Fibroblast of the aortic adventitia (primary cell): ENCODE measurements around the gene RCBTB1. TPM values are rescaled to one million over a fixed set of nuclear protein-coding genes. Genes with fewer than 3 reads are reported as not detected.
A peak's percentile ranks its signal among the peaks of the same experiment; 100 is the strongest.

Experiments
- DNase-seq: peaks from one replicate; pipeline ENCODE4 v3.0.0-alpha.2; 2010; ENCODE audit warnings: low read depth
- H3K4me3 ChIP-seq: 2 replicates; pipeline ENCODE4 v1.5.1; 2011; ENCODE audit warnings: low read depth, mild to moderate bottlenecking, control low read depth, low read length, moderate library complexity
- CTCF ChIP-seq: IDR thresholded peaks from 2 replicates; pipeline ENCODE4 v1.5.1; 2011; ENCODE audit warnings: mild to moderate bottlenecking, low read length, control low read depth, inconsistent platforms; ENCODE audit not compliant: insufficient read depth
- total RNA-seq: library from RNA; depleted of rRNA; stranded (reverse); fragments of >200 nt; gene quantifications from 2 replicates; pipeline ENCODE4 v1.2.3, GENCODE V29; 2012; ENCODE audit warnings: low replicate concordance

RCBTB1 gene
- total RNA-seq, 1 donor: 24.0 TPM

GRCh38 chr13:49521224-49521623 is 64.1 kb downstream of the RCBTB1 start:
- no peak for DNase-seq
- TF ChIP-seq CTCF: no peak
- H3K4me3 ChIP-seq: no peak overlapping the region

GRCh38 chr13:49517461-49517860 is 67.9 kb downstream of the RCBTB1 start:
- H3K4me3 ChIP-seq: no peak overlapping the region
- peak; percentile 20 for TF ChIP-seq CTCF
- DNase-seq: no peak

- no peak for TF ChIP-seq CTCF
Measured at GRCh38 chr13:49516467-49516866, 68.9 kb downstream of the RCBTB1 start.

GRCh38 chr13:49512578-49512977 is 72.8 kb downstream of the RCBTB1 start:
- H3K4me3 ChIP-seq: no peak overlapping the region
- TF ChIP-seq CTCF: no peak
- DNase-seq: no peak

More at GRCh38 chr13:49516467-49516866, 68.9 kb downstream of the RCBTB1 start:
- DNase-seq: no peak
- H3K4me3 ChIP-seq: no peak overlapping the region

- no peak for TF ChIP-seq CTCF
- no peak overlapping the region for H3K4me3 ChIP-seq
- DNase-seq: no peak
Measured at GRCh38 chr13:49503951-49504350, 81.4 kb downstream of the RCBTB1 start.

- DNase-seq: peak; percentile 37
- H3K4me3 ChIP-seq: no peak overlapping the region
- TF ChIP-seq CTCF: no peak
Measured at GRCh38 chr13:49502954-49503353, 82.4 kb downstream of the RCBTB1 start.
